ENCODE data around the gene POLG2. TPM values are rescaled to one million over a fixed set of nuclear protein-coding genes. Genes with fewer than 3 reads are reported as not detected.

Gene POLG2
- total and polyA plus RNA-seq, 9 of the 15 experiments (the other 6 are each of a cell fraction or from before 2014, with no cell fraction given) = 13.4 to 44.8 (median 37.0) TPM

GRCh38 chr17:64505340-64506200 is 8.7 kb upstream of the POLG2 start (continued):
- TF ChIP-seq ZFP91 (CRISPR knock-in tag; IDR thresholded peaks at IDR 0.05) (no peak), HDAC3 (IDR thresholded peaks at IDR 0.05; ENCODE audit: borderline replicate concordance, partially characterized antibody) (no peak), C11orf30 (IDR thresholded peaks at IDR 0.05; ENCODE audit: low read depth) (peak; percentile 41; the same call in 1 of the 2 replicates), HMGN3 (IDR thresholded peaks at IDR 0.05; ENCODE audit: borderline replicate concordance, extremely low read depth, insufficient read length, low read depth, low read length) (peak; percentile 81), FOXK1 (CRISPR knock-in tag; IDR thresholded peaks at IDR 0.05; ENCODE audit: borderline replicate concordance) (peak; percentile 17), ZNF3 (CRISPR knock-in tag; IDR thresholded peaks at IDR 0.05) (no peak), BRF1 (IDR thresholded peaks at IDR 0.05; ENCODE audit: borderline replicate concordance, extremely low read depth, insufficient read length) (no peak), ZBTB8A (IDR thresholded peaks at IDR 0.05; ENCODE audit: partially characterized antibody) (no peak), ZNF79 (CRISPR knock-in tag; IDR thresholded peaks at IDR 0.05; ENCODE audit: low read depth) (no peak), THRA (IDR thresholded peaks at IDR 0.05) (no peak), MBD1 (CRISPR knock-in tag; IDR thresholded peaks at IDR 0.05) (no peak), ARNT (IDR thresholded peaks at IDR 0.05) (peak in 1 of 2 experiments; percentile 70; a peak in 1 of 4 replicates), SRSF9 (IDR thresholded peaks at IDR 0.05; ENCODE audit: borderline replicate concordance, low read depth, low read length) (no peak), XRCC5 (IDR thresholded peaks at IDR 0.05; ENCODE audit: low read depth, low read length) (peak; percentile 45; the same call in 1 of the 2 replicates), KLF16 (IDR thresholded peaks at IDR 0.05) (no peak), PHF21A (IDR thresholded peaks at IDR 0.05; ENCODE audit: borderline replicate concordance, low read depth) (no peak), POLR2H (tag; IDR thresholded peaks at IDR 0.05; ENCODE audit: low read depth) (no peak), ELF2 (CRISPR knock-in tag; IDR thresholded peaks at IDR 0.05) (no peak), SIX5 (IDR thresholded peaks at IDR 0.05; ENCODE audit: borderline replicate concordance in 1 of 2, insufficient read depth in 1 of 2, low read depth in 1 of 2, low read length in 2 of 2) (no peak), THAP7 (CRISPR knock-in tag; IDR thresholded peaks at IDR 0.05) (no peak), ASH1L (IDR thresholded peaks at IDR 0.05; ENCODE audit: borderline replicate concordance, low read depth, partially characterized antibody) (no peak), MAFF (IDR thresholded peaks at IDR 0.05; ENCODE audit: low read length) (no peak)
